Esophagus muscularis mucosa (tissue), 4 donors: Measurements from ENCODE around the gene ZNF329. TPM values are rescaled to one million over a fixed set of nuclear protein-coding genes. Genes with fewer than 3 reads are reported as not detected.

Experiments used
- DNase-seq: peaks from one replicate; pipeline ENCODE4 v3.0.0-alpha.2; 2017; ENCODE audit errors: extremely low spot score
- H3K27ac ChIP-seq, 4 donors: fragments of 200-600 bp; sonication (generic); replicated peaks in 1 of 4; 1 replicate in 3 of 4; 2 replicates in 1 of 4; pipeline ENCODE4 v1.5.1; 2016 to 2019; ENCODE audit warnings: mild to moderate bottlenecking in 1 of 4
- H3K27me3 ChIP-seq, 4 donors: fragments of 200-600 bp; sonication (generic); one replicate each; pipeline versions ENCODE4 v1.5.1 to v1.6.0; 2016 to 2019
- H3K36me3 ChIP-seq, 4 donors: fragments of 200-600 bp; sonication (generic); one replicate each; pipeline ENCODE4 v1.5.1; 2016 to 2019
- H3K4me1 ChIP-seq, 4 donors: fragments of 200-600 bp; sonication (generic); one replicate each; pipeline ENCODE4 v1.5.1; 2016 to 2019
- H3K4me3 ChIP-seq, 4 donors: fragments of 200-600 bp; sonication (generic); 1 replicate in 2 of 4; 2 replicates in 2 of 4; pipeline ENCODE4 v1.5.1; 2016 to 2019; ENCODE audit warnings: mild to moderate bottlenecking in 4 of 4, moderate library complexity in 1 of 4
- H3K9me3 ChIP-seq, 4 donors: fragments of 200-600 bp; sonication (generic); 1 replicate in 3 of 4; 2 replicates in 1 of 4; pipeline ENCODE4 v1.5.1; 2016 to 2019
- CTCF ChIP-seq, 3 experiments: fragments of 200-600 bp in 2 of 3; fragments of 450-650 bp in 1 of 3; sonication (generic) in 2 of 3; IDR thresholded peaks; one replicate each; pipeline ENCODE4 v1.5.1; 2017 to 2019; ENCODE audit warnings: antibody characterized with exemption in 3 of 3, mild to moderate bottlenecking in 2 of 3, moderate library complexity in 1 of 3
- POLR2A ChIP-seq: fragments of 450-650 bp; IDR thresholded peaks from one replicate; pipeline ENCODE4 v1.6.1; 2017; ENCODE audit warnings: antibody characterized with exemption, moderate library complexity, mild to moderate bottlenecking, low read depth
- POLR2AphosphoS5 ChIP-seq, 2 donors: sonication (generic); formaldehyde crosslinking; IDR thresholded peaks; one replicate each; pipeline ENCODE4 v1.6.1; 2017; ENCODE audit warnings: antibody characterized with exemption in 2 of 2
- WGBS: methylation state at CpG from one replicate; pipeline ENCODE4 v1.1.5; 2018; 5-methylcytosine and 5-hydroxymethylcytosine counted together
- intact Hi-C: fragments of 100-400 bp; cut with DNase I; formaldehyde crosslinking; loops from one replicate; pipeline ENCODE4 v1.15.1; 2023
- total RNA-seq, 4 donors: library from RNA; depleted of rRNA; stranded (reverse); fragments of >200 nt; gene quantifications; one replicate each; pipeline versions ENCODE4 v1.1.0 to v1.2.1, GENCODE V29; 2016

The ZNF329 gene
- total RNA-seq, 4 donors from 2014 or later: 8.3 to 14.0 (median 10.8) TPM

- H3K9me3 ChIP-seq: peaks cover 0 to 87% (median 52%) of the 10 kb centered on the region in 4 donors
Observed at GRCh38 chr19:58079792-58080191, 70.8 kb downstream of the ZNF329 start.

More at GRCh38 chr19:58079792-58080191, 70.8 kb downstream of the ZNF329 start:
- WGBS: 96% methylated on average over 9 of the region's 10 CpGs
- Histone ChIP-seq H3K4me3 (no peak overlapping the region), H3K27ac (no peak overlapping the region), H3K4me1 (no peaks in the 10 kb centered on the region), H3K27me3 (no peaks in the 10 kb centered on the region), H3K36me3 (peaks cover 13 to 37% (median 16%) of the 10 kb centered on the region in 4 donors)
- no peak for DNase-seq
- no peak for TF ChIP-seq POLR2A
- no peak for TF ChIP-seq CTCF (IDR thresholded peaks at IDR 0.05)
- no peak for TF ChIP-seq POLR2AphosphoS5 (IDR thresholded peaks at IDR 0.05)
- intact Hi-C loops: no loop called here

Other genes with a start within 250 kb of the ZNF329 start
- 10 to 100 TPM in 2 of 4 donors, 1 to 10 TPM in 2; 9.1 to 12.9 (median 10.3) TPM for gene ZNF417, start 234.2 kb downstream of the ZNF329 start, total RNA-seq
- gene ZNF418, start 215.4 kb downstream of the ZNF329 start, total RNA-seq: 10 to 100 TPM; 11.6 to 21.2 (median 16.3) TPM
- 1 to 10 TPM; 4.0 to 5.2 (median 4.6) TPM for gene ZNF256, start 203.1 kb downstream of the ZNF329 start, total RNA-seq
- gene C19orf18, start 176.3 kb downstream of the ZNF329 start, total RNA-seq: under 1 TPM in 3 of 4 donors, not detected in 1; 0.40 to 0.84 (median 0.83) TPM
- gene ZNF606, start 148.0 kb downstream of the ZNF329 start, total RNA-seq: 10 to 100 TPM in 3 of 4 donors, 1 to 10 TPM in 1; 7.6 to 23.3 (median 15.5) TPM
- gene ZSCAN1, start 116.8 kb downstream of the ZNF329 start, total RNA-seq: not detected
- 1 to 10 TPM; 5.1 to 9.1 (median 6.6) TPM for gene ZNF135, start 91.5 kb downstream of the ZNF329 start, total RNA-seq
- gene ZSCAN18, start 52.6 kb downstream of the ZNF329 start, total RNA-seq: 100 to 1,000 TPM in 3 of 4 donors, 10 to 100 TPM in 1; 93.0 to 141 (median 124) TPM
- gene ZNF274, start 32.3 kb upstream of the ZNF329 start, total RNA-seq: 10 to 100 TPM; 18.7 to 27.8 (median 22.8) TPM
- gene ZNF544, start 78.1 kb upstream of the ZNF329 start, total RNA-seq: 10 to 100 TPM; 29.5 to 38.8 (median 37.6) TPM
- 10 to 100 TPM in 2 of 4 donors, 1 to 10 TPM in 2; 8.1 to 12.3 (median 10.3) TPM for gene ZNF8, start 128.2 kb upstream of the ZNF329 start, total RNA-seq
- 10 to 100 TPM; 32.9 to 53.0 (median 38.0) TPM for gene ERVK3-1, start 154.6 kb upstream of the ZNF329 start, total RNA-seq
- gene ZSCAN22, start 176.2 kb upstream of the ZNF329 start, total RNA-seq: 1 to 10 TPM; 2.9 to 4.9 (median 3.6) TPM
- gene A1BG, start 202.7 kb upstream of the ZNF329 start, total RNA-seq: 10 to 100 TPM in 2 of 4 donors, 1 to 10 TPM in 1, under 1 TPM in 1; 0.83 to 12.1 (median 9.5) TPM
- 1 to 10 TPM in 1 of 4 donors, under 1 TPM in 3; 0.42 to 1.1 (median 0.92) TPM for gene ZNF497, start 212.0 kb upstream of the ZNF329 start, total RNA-seq
- 1 to 10 TPM; 1.5 to 3.7 (median 2.1) TPM for gene ZNF837, start 230.2 kb upstream of the ZNF329 start, total RNA-seq
- gene RPS5, start 236.5 kb upstream of the ZNF329 start, total RNA-seq: 1,000 to 10,000 TPM; 1,137 to 2,200 (median 1,582) TPM
- not detected for gene RNF225, start 244.9 kb upstream of the ZNF329 start, total RNA-seq